Measurements from ENCODE around the gene DUSP19. TPM values are rescaled to one million over a fixed set of nuclear protein-coding genes. Genes with fewer than 3 reads are reported as not detected.
A peak's percentile ranks its signal among the peaks of the same experiment; 100 is the strongest.

DUSP19 gene
- total RNA-seq, 1 donor from 2014 or later: 3.7 TPM

- H3K79me2 ChIP-seq (ENCODE audit: insufficient read depth, low read length): no peaks in the 10 kb centered on the region
- H3K36me3 ChIP-seq (ENCODE audit: insufficient read depth, low read length): no peaks in the 10 kb centered on the region
- H3K27ac ChIP-seq (ENCODE audit: low read depth, low read length): no peak overlapping the region
- no peak for TF ChIP-seq EZH2 (IDR thresholded peaks at IDR 0.05; ENCODE audit: insufficient read depth, low read length)
- no peak overlapping the region for H3K9ac ChIP-seq (ENCODE audit: low read length)
- no peak for FAIRE-seq
- H3K4me3 ChIP-seq (ENCODE audit: insufficient read depth, low read depth, low read length): no peak overlapping the region
- Mint-ChIP-seq H3K9me3 (ENCODE audit: unreplicated experiment) (no peaks in the 10 kb centered on the region), H3K27me3 (ENCODE audit: low read depth, unreplicated experiment) (no peaks in the 10 kb centered on the region), H3K4me3 (ENCODE audit: unreplicated experiment) (no peak overlapping the region), H3K36me3 (ENCODE audit: low read depth, unreplicated experiment) (no peaks in the 10 kb centered on the region), H3K27ac (ENCODE audit: unreplicated experiment) (no peak overlapping the region), H3K4me1 (ENCODE audit: low read depth, unreplicated experiment) (peaks cover 6% of the 10 kb centered on the region)
- H3K27me3 ChIP-seq (ENCODE audit: insufficient read depth, low read length): no peaks in the 10 kb centered on the region
- H3K4me1 ChIP-seq (ENCODE audit: insufficient read depth, low read length): peaks cover 6% of the 10 kb centered on the region
- no peak for DNase-seq (ENCODE audit: low read depth)
- H4K20me1 ChIP-seq (ENCODE audit: insufficient read depth, low read length): no peaks in the 10 kb centered on the region
- no peaks in the 10 kb centered on the region for H3K9me3 ChIP-seq (ENCODE audit: insufficient read depth, low read depth, low read length)
- no peak overlapping the region for H3K4me2 ChIP-seq (ENCODE audit: low read length)
- no peak overlapping the region for H2AFZ ChIP-seq (ENCODE audit: low read depth, low read length)
These were observed 13.4 kb downstream of the DUSP19 start for GRCh38 chr2:183091954-183092345.

- H3K27ac Mint-ChIP-seq (ENCODE audit: unreplicated experiment): no peak overlapping the region
- Histone ChIP-seq H2AFZ (ENCODE audit: low read depth, low read length) (no peak overlapping the region), H3K9ac (ENCODE audit: low read length) (no peak overlapping the region)
These were observed 15.5 kb downstream of the DUSP19 start for GRCh38 chr2:183093857-183094657.

More at GRCh38 chr2:183093857-183094657, 15.5 kb downstream of the DUSP19 start:
- no peaks in the 10 kb centered on the region for H3K27me3 ChIP-seq (ENCODE audit: insufficient read depth, low read length)
- H3K79me2 ChIP-seq (ENCODE audit: insufficient read depth, low read length): no peaks in the 10 kb centered on the region
- DNase-seq (ENCODE audit: low read depth): peak; percentile 45
- Mint-ChIP-seq H3K4me3 (ENCODE audit: unreplicated experiment) (no peak overlapping the region), H3K27me3 (ENCODE audit: low read depth, unreplicated experiment) (no peaks in the 10 kb centered on the region), H3K9me3 (ENCODE audit: unreplicated experiment) (no peaks in the 10 kb centered on the region), H3K36me3 (ENCODE audit: low read depth, unreplicated experiment) (no peaks in the 10 kb centered on the region), H3K4me1 (ENCODE audit: low read depth, unreplicated experiment) (peaks cover 6% of the 10 kb centered on the region)
- H3K27ac ChIP-seq (ENCODE audit: low read depth, low read length): no peak overlapping the region
- no peaks in the 10 kb centered on the region for H3K36me3 ChIP-seq (ENCODE audit: insufficient read depth, low read length)
- TF ChIP-seq EZH2 (IDR thresholded peaks at IDR 0.05; ENCODE audit: insufficient read depth, low read length) (no peak), CTCF (IDR thresholded peaks at IDR 0.05; ENCODE audit: insufficient read depth, low read depth, low read length) (peak; percentile 13)
- H3K4me2 ChIP-seq (ENCODE audit: low read length): peak overlapping the region; percentile 56
- H3K4me3 ChIP-seq (ENCODE audit: insufficient read depth, low read depth, low read length): no peak overlapping the region
- FAIRE-seq: no peak
- no peaks in the 10 kb centered on the region for H4K20me1 ChIP-seq (ENCODE audit: insufficient read depth, low read length)
- no peaks in the 10 kb centered on the region for H3K9me3 ChIP-seq (ENCODE audit: insufficient read depth, low read depth, low read length)
- peaks cover 6% of the 10 kb centered on the region for H3K4me1 ChIP-seq (ENCODE audit: insufficient read depth, low read length)
